Activated CD8-positive, alpha-beta memory T cell treated with anti-CD3 and anti-CD28 coated beads for 24 hours (primary cell): ENCODE results near the gene IPO13.

Experiments used
- DNase-seq: peaks from one replicate; pipeline ENCODE4 v3.0.0-alpha.2; 2020

IPO13 gene

DNA sequence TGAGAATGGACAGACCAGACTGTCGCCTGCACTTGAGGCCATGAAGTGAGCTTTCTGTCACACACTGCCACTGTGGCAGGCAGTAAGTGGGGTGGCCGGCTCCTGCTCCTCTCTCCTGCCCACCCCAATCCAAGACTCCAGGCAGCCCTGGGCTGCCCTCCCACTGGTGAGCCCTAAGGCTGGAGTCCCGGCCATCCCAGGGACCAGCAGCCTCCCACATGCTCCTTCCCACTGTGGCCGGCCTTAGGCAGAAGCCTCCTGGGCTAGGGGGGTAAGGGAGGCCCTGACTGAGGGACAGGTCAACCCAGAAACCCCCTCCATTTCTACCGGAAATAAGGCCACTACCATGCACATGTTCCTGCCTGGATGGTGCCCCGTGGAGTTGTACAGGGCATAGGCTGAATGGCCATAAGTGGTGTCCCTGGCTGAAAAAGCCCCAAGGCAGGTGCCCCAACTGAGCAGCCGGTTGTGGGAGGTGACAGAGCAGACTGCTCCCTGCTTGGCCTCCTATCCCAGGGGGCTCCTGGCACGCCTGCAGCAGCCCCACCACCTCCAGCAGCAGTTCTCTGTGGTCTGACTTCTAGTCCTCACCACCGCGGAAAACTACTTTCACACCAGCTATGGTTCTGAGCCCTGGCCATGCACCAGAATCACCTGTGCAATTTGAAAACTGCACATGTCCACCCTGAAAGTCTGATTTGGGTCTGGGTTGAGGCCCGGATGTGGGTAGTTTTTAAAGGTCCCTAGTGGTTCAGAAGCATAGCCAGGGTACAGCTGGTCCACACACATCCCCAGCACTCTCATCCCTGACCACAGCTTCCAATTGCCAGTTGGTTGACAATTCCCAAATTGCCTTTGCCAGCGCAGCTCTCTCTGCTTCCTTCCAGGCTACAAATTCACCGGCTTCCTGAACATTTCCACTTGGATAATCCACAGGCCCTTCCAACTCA lies 14.8 kb upstream of the IPO13 start:
- DNase-seq, result no peak

DNA sequence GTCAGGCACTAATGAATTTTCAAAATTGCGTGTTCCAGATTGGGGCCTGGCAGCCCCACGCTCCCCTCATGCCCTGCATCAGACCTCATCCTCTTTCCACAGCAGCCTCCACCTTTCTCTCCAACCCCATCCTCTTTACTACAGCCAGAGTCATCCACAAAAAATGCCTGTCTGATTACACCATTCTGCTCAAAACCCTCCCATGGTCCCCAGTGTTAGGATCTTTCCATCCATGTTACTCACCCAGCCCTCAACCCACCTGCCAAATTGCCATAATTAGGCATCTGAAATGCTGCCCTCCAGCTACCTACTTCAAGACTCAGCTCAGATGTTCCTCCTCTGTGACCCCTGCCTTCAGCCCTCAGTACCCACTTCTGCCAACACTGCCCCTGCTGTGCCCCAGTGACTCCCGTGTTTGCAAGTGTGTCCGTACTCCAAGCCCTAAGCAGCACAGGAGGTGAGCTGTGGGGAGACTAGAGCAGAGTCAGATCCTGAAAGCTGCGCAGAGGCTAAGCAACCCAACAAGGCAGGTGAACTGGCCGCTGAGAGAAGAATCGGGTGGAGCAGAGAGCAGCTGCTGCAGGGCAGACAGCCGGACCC lies 13.9 kb upstream of the IPO13 start:
- DNase-seq, result no peak

DNA sequence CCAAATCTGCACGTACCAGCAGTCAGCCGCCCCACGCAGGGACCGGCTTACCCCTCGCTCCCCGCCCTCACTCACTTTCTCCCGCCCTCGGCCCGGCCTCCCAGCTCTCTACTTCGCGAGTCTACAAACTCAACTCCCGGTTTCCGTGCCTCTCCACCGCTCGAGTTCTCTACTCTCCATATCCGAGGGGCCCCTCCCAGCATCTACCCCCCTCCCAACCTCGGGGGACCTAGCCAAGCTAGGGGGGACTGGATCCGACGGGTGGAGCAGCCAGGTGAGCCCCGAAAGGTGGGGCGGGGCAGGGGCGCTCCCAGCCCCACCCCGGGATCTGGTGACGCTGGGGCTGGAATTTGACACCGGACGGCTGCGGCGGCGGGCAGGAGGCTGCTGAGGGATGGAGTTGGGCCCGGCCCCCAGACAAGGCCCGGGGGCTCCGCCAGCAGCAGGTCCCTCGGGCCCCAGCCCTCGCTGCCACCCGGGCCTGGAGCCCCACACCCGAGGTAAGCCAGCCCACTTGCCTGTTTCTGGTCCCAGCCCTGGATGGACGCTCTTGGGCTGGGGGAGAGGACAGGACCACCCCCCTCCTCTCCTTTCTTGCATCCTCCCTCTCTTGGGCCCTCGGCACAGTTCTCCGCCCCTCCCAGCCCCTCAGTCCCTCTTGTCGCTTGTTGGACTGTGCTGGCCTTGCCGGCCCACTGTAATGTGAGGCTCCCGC lies 13.2 kb upstream of the IPO13 start, which contains the start of gene ARTN:
ARTN (plus strand) TSS at position 416 of the 715 bp plus-strand sequence. CDS start 1,856 bp downstream, outside the sequence.
- no peak for DNase-seq

DNA sequence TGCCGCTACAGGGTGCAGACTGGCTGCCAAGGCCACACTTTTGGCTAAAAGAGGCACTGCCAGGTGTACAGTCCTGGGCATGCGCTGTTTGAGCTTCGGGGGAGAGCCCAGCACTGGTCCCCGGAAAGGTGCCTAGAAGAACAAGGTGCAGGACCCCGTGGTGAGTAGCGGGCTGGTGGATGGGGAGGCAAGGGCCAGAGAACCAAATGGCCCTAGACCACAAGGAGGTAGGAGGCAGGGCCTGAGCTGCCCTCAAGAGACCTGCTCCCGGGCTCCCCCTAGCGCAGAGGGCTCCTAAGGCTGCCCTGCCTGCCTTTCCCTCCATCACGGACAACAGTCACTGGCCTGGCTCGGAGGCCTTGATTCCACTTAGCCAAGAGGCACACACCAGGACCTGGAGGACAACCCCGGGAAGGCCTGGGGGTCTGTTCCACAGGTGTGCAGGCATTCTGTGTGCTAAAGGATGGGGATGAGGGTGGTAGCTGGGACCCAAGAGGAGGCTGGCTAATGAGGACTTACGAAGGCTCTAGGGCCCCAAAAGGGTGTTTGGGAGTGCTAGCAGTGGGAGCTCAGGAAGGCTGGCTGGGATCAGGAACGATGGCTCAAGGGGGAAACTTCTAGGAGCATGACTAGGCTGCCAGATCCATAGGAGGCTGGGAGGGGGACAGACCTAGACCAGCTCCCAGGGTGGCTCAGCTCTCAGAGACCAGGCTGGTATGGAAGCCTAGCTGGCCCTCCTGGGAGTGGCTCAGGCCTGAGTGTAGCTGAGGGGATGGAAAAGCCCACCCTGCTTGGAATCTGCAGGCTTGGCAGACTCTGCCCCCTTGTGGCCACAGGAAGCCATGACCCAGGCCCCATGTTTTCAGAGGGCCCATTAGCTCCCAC lies 12.4 kb upstream of the IPO13 start:
- DNase-seq, result peak; percentile 83

DNA sequence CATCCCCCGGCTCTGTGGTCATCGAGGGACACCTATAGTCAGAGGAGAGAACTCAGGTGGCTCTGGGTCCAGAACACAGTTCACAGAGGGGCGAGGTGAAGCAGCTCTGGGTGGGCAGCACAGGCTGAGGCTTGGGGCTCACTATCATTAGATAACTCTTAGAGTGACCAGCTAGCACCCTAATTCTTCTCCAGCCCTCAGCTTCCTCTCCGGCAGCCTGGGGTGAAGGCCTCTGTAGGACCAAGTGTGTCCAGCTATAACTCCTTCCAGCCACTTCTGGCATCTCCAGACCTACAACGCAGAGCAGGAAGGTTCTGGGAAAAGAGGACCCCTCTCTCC lies 11.8 kb upstream of the IPO13 start:
- no peak for DNase-seq

DNA sequence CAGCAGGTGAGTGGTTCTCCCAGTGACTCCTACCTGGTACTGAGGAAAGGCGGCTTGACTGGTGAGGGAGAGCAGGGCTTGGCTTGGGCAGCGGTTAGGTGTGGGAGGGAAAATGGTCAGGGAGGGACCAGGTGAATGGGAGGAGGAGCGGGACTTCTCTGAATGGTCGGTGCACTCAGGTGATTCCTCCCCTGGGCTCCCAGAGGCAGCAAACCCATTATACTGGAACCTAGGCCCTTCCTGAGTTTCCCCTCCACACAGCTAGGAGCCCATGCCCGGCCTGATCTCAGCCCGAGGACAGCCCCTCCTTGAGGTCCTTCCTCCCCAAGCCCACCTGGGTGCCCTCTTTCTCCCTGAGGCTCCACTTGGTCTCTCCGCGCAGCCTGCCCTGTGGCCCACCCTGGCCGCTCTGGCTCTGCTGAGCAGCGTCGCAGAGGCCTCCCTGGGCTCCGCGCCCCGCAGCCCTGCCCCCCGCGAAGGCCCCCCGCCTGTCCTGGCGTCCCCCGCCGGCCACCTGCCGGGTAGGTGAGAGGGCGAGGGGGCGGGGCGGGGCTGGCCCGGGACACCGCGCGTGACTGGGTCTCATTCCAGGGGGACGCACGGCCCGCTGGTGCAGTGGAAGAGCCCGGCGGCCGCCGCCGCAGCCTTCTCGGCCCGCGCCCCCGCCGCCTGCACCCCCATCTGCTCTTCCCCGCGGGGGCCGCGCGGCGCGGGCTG lies 10.9 kb upstream of the IPO13 start:
- no peak for DNase-seq

DNA sequence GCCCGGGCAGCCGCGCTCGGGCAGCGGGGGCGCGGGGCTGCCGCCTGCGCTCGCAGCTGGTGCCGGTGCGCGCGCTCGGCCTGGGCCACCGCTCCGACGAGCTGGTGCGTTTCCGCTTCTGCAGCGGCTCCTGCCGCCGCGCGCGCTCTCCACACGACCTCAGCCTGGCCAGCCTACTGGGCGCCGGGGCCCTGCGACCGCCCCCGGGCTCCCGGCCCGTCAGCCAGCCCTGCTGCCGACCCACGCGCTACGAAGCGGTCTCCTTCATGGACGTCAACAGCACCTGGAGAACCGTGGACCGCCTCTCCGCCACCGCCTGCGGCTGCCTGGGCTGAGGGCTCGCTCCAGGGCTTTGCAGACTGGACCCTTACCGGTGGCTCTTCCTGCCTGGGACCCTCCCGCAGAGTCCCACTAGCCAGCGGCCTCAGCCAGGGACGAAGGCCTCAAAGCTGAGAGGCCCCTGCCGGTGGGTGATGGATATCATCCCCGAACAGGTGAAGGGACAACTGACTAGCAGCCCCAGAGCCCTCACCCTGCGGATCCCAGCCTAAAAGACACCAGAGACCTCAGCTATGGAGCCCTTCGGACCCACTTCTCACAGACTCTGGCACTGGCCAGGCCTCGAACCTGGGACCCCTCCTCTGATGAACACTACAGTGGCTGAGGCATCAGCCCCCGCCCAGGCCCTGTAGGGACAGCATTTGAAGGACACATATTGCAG lies 10.2 kb upstream of the IPO13 start:
- no peak for DNase-seq

DNA sequence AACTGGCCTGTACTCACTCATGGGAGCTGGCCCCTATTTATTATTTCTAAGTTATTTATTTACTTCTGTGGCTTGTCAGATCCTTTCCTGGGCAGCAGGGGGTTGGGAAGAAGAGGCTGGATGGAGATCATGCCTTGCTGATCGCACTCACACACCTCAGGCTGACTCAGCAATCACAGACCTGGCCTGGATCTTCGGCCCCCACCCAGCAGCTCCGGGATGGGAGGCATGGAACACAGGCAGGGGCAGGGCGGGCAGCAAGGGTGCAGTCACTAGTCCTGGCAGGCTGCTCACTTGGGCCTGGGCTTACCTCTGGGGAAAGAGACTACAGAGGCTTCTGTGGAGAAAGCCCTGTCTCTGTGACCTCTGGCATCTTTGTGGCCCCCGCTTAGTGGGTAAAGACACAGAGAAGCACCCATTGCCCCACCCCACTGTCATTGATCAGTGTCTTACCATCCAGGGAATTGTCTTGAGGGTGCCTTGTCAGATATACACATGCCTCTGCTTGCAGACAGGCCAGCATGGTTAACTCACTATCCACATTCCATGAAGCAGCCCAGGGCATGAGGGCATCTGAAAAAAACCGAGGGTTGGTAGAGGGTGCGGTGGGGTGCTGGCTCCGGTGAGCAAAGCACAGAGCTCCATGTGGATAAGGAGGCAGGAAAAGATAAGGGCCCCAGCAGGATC lies 9.4 kb upstream of the IPO13 start:
- no peak for DNase-seq

DNA sequence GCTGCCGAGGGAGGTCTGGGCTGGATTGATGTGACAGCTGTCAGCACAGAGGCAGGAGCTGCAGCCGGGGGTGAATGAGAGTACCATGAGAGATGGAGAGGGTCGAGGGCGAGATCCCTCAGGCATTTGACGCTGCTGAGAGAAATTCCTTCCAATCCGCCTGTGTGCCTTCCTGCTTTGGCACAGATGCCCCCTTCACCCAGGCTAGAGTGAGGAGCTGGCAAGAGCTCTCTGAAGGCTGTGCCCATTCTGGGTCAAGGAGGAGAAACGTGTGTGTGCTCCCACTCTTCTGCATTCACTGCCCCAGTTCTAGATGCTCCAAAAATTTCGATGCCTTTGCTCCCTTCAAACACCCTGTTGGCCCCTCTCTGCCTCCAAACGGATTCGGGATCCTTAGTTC lies 8.4 kb upstream of the IPO13 start:
- no peak for DNase-seq

DNA sequence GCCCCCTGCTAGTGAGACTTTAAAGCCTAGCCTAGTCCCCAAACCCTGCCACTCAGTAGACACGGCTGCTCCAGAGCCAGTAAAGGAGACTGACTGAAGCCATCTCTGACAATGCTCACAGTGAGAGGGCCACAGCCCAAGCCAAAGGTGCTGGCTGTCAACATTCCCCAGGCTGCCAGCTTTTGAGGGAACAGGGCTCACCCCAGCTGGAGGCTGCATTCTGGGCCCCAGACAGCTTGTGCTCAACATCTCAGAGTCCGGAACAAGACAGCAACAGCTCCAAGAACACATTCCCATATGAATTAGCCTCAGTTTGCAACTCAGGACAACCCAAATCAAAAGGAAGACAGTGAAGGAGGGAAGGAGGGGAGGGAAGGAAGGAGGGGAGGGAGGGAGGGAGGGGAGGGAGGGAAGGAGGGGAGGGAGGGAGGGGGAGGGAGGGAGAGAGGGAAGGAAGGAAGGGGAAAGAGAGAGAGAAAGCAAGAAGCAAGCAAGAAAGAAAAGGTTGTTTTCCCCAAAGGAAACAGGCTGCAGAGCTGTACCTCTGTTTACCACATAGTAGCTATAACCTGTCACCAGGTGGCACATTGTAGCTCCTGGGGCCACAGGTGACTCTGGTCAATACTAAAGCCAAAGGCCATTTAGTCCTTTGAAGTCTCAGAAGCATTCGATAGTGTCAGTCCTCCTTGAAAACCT lies 7.7 kb upstream of the IPO13 start:
- no peak for DNase-seq

DNA sequence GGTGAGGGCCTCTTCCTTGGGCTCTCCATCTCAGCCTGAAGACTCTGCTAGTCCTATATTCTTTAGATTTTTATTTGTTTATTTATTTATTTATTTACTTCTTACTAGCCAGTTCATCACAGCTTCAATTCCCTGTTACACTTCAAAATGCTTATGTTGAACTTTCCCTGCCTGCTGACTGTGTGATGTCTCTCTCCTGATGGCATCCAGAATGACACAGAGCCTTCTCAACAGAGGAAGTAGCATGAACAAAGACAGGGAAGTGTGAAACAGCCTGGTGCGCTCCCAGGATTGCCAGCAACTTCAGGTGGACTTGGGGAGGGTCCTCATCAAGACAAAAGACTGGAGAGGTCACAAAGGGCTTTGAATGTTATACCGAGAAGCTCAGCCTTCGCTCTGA lies 4.3 kb upstream of the IPO13 start:
- no peak for DNase-seq

DNA sequence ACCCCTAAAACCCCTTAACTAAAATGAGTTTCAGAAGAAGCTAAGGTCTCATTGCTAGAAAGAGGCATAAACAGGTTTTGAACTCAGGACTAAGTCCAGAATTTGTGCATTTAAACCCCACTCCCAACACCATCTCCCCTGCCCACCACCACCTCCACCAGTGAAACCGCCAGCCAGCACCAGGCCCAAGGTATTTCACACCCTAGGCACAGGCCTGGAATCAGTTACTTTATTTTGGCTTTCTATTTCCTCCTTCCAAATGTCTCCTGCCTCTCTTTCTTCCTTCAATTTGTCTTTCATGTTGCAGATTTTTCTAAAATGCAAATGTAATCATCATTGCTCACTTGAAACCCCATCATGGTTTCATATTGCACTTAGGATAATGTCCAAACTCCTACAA lies 1.9 kb upstream of the IPO13 start:
- no peak for DNase-seq

DNA sequence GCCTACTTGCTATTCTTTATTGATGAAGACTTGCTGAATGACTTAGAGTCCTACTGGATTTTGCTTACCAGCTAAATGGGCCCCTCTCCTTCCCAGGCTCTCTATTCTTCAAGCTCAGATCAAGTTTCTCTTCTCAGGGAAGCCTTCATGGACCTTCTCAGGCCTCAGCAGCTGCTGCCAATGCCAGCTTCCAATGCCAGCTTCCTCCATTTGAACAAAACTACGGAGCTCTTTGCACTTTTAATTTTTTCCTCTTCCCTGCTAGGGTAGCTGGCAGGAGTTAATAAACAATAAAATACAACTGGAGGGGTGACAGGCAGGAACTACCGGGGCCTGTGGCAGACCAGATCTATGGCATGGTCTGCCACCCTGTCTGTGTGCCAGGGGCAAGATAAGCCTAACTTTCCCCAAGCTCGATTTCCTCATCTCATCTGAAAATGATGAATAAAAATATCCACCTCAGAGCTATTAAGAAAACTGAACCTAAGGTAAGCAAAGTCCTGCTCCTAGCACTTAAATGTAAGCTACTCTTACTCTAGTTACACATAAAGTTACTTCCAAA lies 995 bp upstream of the IPO13 start:
- DNase-seq, result no peak

DNA sequence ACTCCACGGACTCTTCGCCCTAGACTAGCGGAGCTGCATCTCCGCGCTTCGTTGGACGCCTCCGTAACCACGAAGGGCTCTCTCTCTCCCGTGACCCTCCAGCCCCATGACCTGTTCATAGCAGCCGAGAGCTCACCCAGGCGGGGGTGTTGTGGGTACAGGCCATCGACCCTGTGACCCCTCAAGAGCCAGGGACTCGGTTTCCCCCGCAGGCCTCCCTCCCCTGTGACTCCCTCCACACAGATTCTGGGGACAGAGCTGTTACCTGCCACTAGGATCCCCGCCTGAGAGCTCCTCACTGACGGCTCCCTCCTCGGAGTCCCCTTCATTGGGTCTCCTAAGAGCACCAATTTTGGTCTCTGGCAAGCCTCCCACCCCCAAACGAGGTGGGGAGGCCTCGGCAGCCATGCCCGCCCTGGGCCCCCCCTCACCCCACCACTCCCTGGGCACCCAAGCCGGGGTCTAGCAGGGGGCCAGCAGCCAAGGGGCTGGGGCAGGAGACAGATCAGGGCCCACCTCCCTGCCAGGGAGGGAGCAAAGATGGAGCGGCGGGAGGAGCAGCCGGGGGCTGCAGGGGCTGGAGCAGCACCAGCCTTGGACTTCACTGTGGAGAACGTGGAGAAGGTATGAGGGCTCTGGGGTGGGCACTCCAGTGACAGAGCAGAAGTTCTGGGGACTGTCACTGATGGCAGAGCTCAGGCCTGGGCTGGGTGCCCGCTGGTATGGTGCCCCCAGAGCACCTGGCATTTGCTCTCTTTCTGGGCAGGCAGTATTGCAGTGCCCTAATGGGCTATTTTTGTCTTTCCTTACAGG lies 517 bp downstream of the IPO13 start:
- no peak for DNase-seq

DNA sequence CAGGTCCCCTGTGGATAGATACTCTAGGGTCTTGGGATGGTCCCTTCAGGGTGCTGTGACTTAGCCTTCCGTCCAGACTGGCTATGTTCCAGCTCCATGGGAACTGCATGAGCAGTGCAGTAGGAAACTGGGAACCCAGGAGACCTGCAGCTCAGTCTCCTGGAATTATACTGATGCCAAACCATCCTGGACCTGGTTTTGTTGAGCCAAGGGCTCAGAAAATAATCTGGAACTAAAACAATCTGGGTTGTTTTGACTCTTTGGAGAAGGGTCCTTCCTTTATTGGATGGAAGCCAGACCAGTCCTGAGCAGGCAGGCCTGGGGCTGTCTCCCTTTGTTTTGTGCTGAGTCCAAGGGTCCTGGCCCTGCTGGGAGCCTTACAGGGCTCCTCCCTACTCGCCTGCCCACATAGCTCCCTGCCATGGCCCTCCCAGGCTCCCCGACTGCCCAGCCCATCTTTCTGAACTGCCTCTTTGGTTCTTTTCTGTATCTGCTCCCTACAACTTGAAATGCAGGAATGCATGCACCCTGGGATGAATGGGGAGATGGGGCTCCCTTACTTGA lies 1.2 kb downstream of the IPO13 start:
- no peak for DNase-seq

DNA sequence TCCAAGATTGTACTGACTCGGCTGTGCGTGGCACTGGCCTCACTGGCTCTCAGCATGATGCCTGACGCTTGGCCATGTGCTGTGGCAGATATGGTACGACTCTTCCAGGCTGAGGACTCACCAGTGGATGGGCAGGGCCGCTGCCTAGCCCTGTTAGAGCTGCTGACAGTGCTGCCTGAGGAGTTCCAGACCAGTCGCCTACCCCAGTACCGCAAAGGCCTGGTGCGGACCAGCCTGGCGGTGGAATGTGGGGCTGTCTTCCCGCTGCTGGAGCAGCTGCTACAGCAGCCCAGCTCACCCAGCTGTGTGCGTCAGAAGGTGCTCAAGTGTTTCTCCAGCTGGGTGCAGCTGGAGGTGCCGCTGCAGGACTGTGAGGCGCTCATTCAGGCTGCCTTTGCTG lies 2.9 kb downstream of the IPO13 start:
- DNase-seq, result no peak

DNA sequence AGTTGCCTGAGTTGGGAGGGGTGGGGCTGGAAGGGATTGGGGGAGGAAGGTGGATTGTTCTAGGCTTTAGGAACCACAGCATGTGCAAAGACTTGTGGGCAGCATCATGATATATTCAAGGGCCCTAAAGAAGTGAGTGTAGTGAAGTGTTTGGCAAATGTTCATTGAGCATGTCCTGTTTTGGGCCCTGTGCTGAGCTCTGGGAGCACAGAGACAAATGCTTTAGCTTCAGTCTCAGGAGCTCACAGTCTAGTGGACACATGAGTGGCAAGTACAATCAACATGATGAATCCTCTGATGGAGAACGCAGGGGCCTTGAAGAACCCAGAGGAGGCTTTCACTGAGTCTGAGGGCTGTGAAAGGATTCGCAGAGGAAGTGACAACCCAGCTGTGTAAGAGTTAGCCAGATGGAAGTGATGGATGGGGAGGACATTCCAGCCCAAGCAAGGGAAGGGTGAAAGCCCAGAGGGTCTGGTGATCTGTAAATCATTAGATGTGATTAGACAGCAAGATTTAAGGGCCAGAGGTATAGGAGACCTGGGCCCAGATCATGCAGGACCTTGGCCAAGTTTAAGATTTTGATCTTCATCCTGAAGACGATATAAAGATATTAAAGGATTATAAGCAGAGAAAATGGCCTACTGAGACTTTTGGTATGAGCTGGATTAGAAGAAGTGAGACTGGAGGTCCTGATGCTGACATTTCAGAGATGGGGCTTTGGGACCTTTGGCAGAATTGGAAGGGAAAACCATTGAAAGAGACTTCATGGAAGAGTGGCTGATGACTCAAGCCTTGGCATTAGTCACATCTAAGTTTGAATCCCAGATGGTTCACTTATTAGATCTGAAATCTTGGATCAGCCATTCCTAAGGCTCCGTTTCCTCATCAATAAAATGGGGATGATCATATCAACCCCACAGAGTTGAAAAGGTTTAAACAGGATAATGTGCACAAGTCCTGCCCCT lies 4.6 kb downstream of the IPO13 start:
- DNase-seq, result no peak
